NOMO-1 treated with dmso at 0.1 percent for 144 hours (cell line): ENCODE results near the gene LPCAT1.
"Not testable (repeated sequence)": the region's sequence is repeated elsewhere in the genome, so short reads cannot be mapped to it uniquely, and the experiment has no call there.

Experiments used
- DNase-seq: peaks from one replicate; lab custom pipeline; 2025; ENCODE audit not compliant: unreplicated experiment; lab: John Stamatoyannopoulos, UW

The LPCAT1 gene

GRCh38 chr5:1510151-1510561 lies 13.6 kb downstream of the LPCAT1 start:
- DNase-seq: no peak

GRCh38 chr5:1509346-1510085 lies 14.2 kb downstream of the LPCAT1 start:
- no peak for DNase-seq

- no peak for DNase-seq
Observed at GRCh38 chr5:1508659-1509290, 15.0 kb downstream of the LPCAT1 start.

- no peak for DNase-seq
Observed at GRCh38 chr5:1507961-1508658, 15.7 kb downstream of the LPCAT1 start.

- no peak for DNase-seq
Observed at GRCh38 chr5:1507457-1507856, 16.3 kb downstream of the LPCAT1 start.

- DNase-seq: no peak
Observed at GRCh38 chr5:1507014-1507375, 16.8 kb downstream of the LPCAT1 start.

- no peak for DNase-seq
Observed at GRCh38 chr5:1506242-1507013, 17.3 kb downstream of the LPCAT1 start.

GRCh38 chr5:1505506-1506241 lies 18.1 kb downstream of the LPCAT1 start:
- no peak for DNase-seq

GRCh38 chr5:1505089-1505488 lies 18.7 kb downstream of the LPCAT1 start:
- not testable (repeated sequence) for DNase-seq

- DNase-seq: no peak
Observed at GRCh38 chr5:1504617-1505016, 19.1 kb downstream of the LPCAT1 start.

- DNase-seq: no peak
Observed at GRCh38 chr5:1504069-1504595, 19.6 kb downstream of the LPCAT1 start.

GRCh38 chr5:1503241-1504068 lies 20.3 kb downstream of the LPCAT1 start:
- DNase-seq: peak; percentile 93

GRCh38 chr5:1502737-1503120 lies 21.0 kb downstream of the LPCAT1 start:
- DNase-seq: no peak

- DNase-seq: peak; percentile 98
Observed at GRCh38 chr5:1502046-1502736, 21.6 kb downstream of the LPCAT1 start.

- DNase-seq: no peak
Observed at GRCh38 chr5:1501372-1502045, 22.3 kb downstream of the LPCAT1 start.

GRCh38 chr5:1500411-1501091 lies 23.2 kb downstream of the LPCAT1 start:
- no peak for DNase-seq

- no peak for DNase-seq
Observed at GRCh38 chr5:1499851-1500250, 23.9 kb downstream of the LPCAT1 start.
